ENCODE data around the gene HMG20A.

GRCh38 chr15:77532846-77533245 is 112.2 kb downstream of the HMG20A start:
- TF ChIP-seq CTCF (IDR thresholded peaks at IDR 0.05) (no peak), SIN3A (IDR thresholded peaks at IDR 0.05; ENCODE audit: borderline replicate concordance, insufficient read depth, low read depth, low read length) (no peak), REST (IDR thresholded peaks at IDR 0.05; ENCODE audit: insufficient read depth in 1 of 2, low read depth in 2 of 2, low read length in 1 of 2) (no peak), POLR2AphosphoS5 (IDR thresholded peaks at IDR 0.05; ENCODE audit: low read depth, low read length) (no peak)

Data from Panc1 (cell line).